ENCODE results near the gene KIF4A. TPM values are rescaled to one million over a fixed set of nuclear protein-coding genes. Genes with fewer than 3 reads are reported as not detected.

The KIF4A gene
- total and polyA plus RNA-seq, 2 of the 13 experiments (the other 11 are each of a cell fraction or from before 2014, with no cell fraction given) = 9.4 to 28.2 TPM

- intact Hi-C loops (cut with micrococcal nuclease; ENCODE audit: unreplicated experiment) = no loop called here
- Histone ChIP-seq H3K4me2 (ENCODE audit: low read depth, low read length) (peak overlapping the region; percentile 7; the same call in 1 of the 2 replicates), H3K4me1 (ENCODE audit: insufficient read depth, low read length) (peaks cover 21% of the 10 kb centered on the region), H2AFZ (ENCODE audit: low read length) (no peak overlapping the region), H3K36me3 (replicated peaks in 1 of 2; ENCODE audit: control insufficient read depth in 1 of 2, insufficient read depth in 2 of 2, low read length in 2 of 2) (no peaks in the 10 kb centered on the region), H3K4me3 (replicated peaks in 1 of 3; ENCODE audit: insufficient read depth in 1 of 3, low read depth in 2 of 3, low read length in 3 of 3) (no peak overlapping the region), H3K79me2 (ENCODE audit: insufficient read depth, low read length) (no peaks in the 10 kb centered on the region), H3K9ac (ENCODE audit: insufficient read depth, low read depth, low read length) (no peak overlapping the region), H4K20me1 (ENCODE audit: insufficient read depth, low read length) (no peaks in the 10 kb centered on the region), H3K27me3 (ENCODE audit: control insufficient read depth in 1 of 2, insufficient read depth in 2 of 2, low read length in 2 of 2) (no peaks in the 10 kb centered on the region), H3K9me3 (ENCODE audit: low read length) (no peaks in the 10 kb centered on the region), H3K27ac (ENCODE audit: extremely low read length, insufficient read depth, low read length) (no peak overlapping the region)
- FAIRE-seq = peak; percentile 42
- 0% methylated on average over 2 of the region's 3 CpGs for WGBS (ENCODE audit: low lambda C conversion rate)
- ATAC-seq = peak; percentile 80
- no TSS peak for BruUV-seq (replicated peaks)
- in situ Hi-C loops (cut with HindIII; ENCODE audit: extremely low pct_ligation_motif_present, low pct_unique_long_range_greater_than_20kb) = no loop called here
- ChIA-PET POLR2A (no interaction called here), CTCF (ENCODE audit: low intra/inter-chr PET ratio, low total read pairs) (no interaction called here)
- DNase-seq (ENCODE audit: low spot score) = peak; percentile 75
- TF ChIP-seq RBAK (CRISPR knock-in tag; IDR thresholded peaks at IDR 0.05) (no peak), MAFG (CRISPR knock-in tag; IDR thresholded peaks at IDR 0.05) (no peak), ZNF24 (IDR thresholded peaks at IDR 0.05) (no peak), SOX13 (IDR thresholded peaks at IDR 0.05) (no peak), SOX13 (CRISPR knock-in tag; conservative IDR thresholded peaks at IDR 0.05 in 1 of 2, IDR thresholded peaks at IDR 0.05 in 1 of 2) (peak in 1 of 2 experiments; percentile 24; a peak in 1 of 4 replicates), HIVEP1 (CRISPR knock-in tag; IDR thresholded peaks at IDR 0.05) (no peak), ZNF414 (CRISPR knock-in tag; IDR thresholded peaks at IDR 0.05) (no peak), PRDM10 (CRISPR knock-in tag; IDR thresholded peaks at IDR 0.05; ENCODE audit: low read depth) (no peak), ZSCAN31 (CRISPR knock-in tag; IDR thresholded peaks at IDR 0.05; ENCODE audit: low read depth) (no peak), RFX3 (CRISPR knock-in tag; IDR thresholded peaks at IDR 0.05) (no peak), YEATS4 (CRISPR knock-in tag; IDR thresholded peaks at IDR 0.05; ENCODE audit: borderline replicate concordance) (no peak), EP300 (IDR thresholded peaks at IDR 0.05; ENCODE audit: low read depth in 2 of 2, low read length in 2 of 2) (peak in 1 of 2 experiments; percentile 74; a peak in 2 of 4 replicates), EP300 (CRISPR knock-in tag; IDR thresholded peaks at IDR 0.05; ENCODE audit: borderline replicate concordance) (no peak), LCORL (IDR thresholded peaks at IDR 0.05) (0 out of 2 replicates have a peak, but pooled peaks have one; percentile 14), LCORL (CRISPR knock-in tag; IDR thresholded peaks at IDR 0.05) (no peak), ZC3H13 (CRISPR knock-in tag; IDR thresholded peaks at IDR 0.05) (no peak), ZNF7 (CRISPR knock-in tag; IDR thresholded peaks at IDR 0.05) (no peak), DRAP1 (CRISPR knock-in tag; IDR thresholded peaks at IDR 0.05) (no peak)
- TF ChIP-seq, protein P1, sequence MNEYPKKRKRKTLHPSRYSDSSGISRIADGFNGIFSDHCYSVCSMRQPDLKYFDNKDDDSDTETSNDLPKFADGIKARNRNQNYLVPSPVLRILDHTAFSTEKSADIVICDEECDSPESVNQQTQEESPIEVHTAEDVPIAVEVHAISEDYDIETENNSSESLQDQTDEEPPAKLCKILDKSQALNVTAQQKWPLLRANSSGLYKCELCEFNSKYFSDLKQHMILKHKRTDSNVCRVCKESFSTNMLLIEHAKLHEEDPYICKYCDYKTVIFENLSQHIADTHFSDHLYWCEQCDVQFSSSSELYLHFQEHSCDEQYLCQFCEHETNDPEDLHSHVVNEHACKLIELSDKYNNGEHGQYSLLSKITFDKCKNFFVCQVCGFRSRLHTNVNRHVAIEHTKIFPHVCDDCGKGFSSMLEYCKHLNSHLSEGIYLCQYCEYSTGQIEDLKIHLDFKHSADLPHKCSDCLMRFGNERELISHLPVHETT (CRISPR knock-in tag; conservative IDR thresholded peaks at IDR 0.05) = no peak
- TF ChIP-seq, protein P2, sequence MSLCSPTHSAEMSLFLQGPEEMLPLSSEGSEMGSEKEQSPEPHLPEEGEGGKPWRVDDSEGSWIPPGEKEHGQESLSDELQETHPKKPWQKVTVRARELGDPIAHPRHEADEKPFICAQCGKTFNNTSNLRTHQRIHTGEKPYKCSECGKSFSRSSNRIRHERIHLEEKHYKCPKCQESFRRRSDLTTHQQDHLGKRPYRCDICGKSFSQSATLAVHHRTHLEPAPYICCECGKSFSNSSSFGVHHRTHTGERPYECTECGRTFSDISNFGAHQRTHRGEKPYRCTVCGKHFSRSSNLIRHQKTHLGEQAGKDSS (CRISPR knock-in tag; IDR thresholded peaks at IDR 0.05; ENCODE audit: borderline replicate concordance, low read depth) = no peak
Observed at GRCh38 chrX:70254909-70255308, 35.0 kb upstream of the KIF4A start.

All from HepG2 (cell line).